Activated gamma-delta T cell treated with anti-CD3 and anti-CD28 coated beads, Interleukin-2, amount 50 U/mL, for 16 hours (primary cell): ENCODE results near the gene ADGRF3.
A peak's percentile ranks its signal among the peaks of the same experiment; 100 is the strongest.
"Not testable (repeated sequence)": the region's sequence is repeated elsewhere in the genome, so short reads cannot be mapped to it uniquely, and the experiment has no call there.

Experiments
- DNase-seq: peaks from one replicate; pipeline ENCODE4 v3.0.0-alpha.2; 2020; ENCODE audit warnings: low read depth

The ADGRF3 gene

GRCh38 chr2:26346454-26347053, at the start of gene ADGRF3:
Gene ADGRF3, minus strand, starts transcription at chr2:26346789. Its CDS starts 555 bp downstream, at chr2:26346234.
- peak; percentile 27 for DNase-seq

DNA sequence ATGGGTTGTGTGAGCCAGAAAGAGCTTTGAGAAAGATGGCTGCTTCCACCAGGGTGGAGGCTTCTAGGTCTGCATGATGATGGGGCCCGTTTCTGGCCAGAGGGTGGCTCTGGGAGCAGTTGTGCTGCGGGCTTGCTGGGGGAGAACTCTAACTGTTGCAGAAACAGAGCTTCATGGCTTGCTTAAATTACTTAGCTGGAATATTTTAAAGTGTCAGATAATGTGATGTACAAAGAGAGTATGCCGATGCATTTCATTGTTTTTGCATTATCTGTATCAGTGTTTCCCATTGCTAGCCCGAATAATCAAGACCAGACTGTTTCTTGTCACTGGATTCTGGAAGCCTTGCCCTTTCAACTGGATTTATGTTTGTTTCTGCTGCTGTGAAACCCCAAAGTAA, 48.8 kb upstream of the ADGRF3 start:
- DNase-seq, result no peak

DNA sequence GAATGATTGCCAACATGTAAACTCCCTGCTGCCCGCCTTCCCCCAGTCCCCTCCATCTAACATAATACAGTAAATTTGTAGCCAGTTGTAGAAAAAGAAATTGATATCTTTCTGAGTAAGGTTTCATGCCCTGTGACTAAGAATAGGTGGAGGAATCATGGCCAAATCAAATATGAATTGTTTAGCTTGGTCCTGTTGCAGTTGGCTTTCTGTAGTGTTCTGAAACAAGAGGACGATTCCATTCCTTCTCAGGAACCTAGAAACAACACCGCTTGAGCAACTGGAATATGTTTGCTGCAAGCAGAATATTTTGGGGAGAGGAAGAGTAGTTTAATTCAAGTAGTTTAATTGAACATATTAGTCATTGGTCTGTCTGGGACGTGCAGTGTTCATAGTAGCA, 48.1 kb upstream of the ADGRF3 start:
- no peak for DNase-seq

DNA sequence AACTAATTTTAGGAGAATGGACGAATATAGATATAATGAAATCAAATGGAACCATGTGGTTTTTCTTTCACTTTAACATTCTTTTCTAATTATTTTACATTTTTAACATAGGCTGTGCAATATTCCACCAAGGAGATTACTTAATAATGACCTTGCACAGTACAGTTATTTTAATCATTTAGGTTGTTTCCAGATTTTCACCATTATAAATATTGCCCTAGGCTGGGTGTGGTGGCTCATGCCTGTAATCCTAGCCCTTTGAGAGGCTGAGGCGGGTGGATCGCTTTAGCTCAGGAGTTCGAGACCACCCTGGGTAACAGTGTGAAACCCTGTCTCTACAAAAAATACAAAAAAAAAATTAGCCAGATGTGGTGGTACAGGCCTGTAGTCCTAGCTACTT, 40.6 kb upstream of the ADGRF3 start:
- DNase-seq, result no peak

- DNase-seq, result no peak
These were observed 38.0 kb upstream of the ADGRF3 start for GRCh38 chr2:26384597-26384996.

- DNase-seq, result no peak
These were observed 37.6 kb upstream of the ADGRF3 start for GRCh38 chr2:26384183-26384582.

GRCh38 chr2:26382564-26382963, 36.0 kb upstream of the ADGRF3 start:
- DNase-seq, result no peak

DNA sequence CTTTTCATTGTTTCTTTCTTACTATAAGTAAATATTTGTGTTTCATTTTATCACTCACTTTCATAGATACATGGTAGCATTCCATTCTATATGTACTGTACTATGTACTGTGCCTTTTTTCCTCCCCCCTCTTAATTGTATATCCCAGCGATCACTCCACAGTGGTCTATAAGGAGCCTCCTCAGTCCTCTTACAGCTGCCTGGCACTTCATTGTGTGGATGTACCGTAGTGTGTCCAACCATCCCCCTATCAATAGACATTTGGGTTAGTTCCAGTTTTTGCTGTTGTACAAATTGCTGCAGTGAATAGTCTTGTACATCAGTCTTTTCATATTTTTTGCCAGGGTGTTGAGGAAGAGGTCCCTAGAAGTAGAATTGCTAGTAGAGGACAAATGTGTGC, 33.7 kb upstream of the ADGRF3 start:
- no peak for DNase-seq

DNA sequence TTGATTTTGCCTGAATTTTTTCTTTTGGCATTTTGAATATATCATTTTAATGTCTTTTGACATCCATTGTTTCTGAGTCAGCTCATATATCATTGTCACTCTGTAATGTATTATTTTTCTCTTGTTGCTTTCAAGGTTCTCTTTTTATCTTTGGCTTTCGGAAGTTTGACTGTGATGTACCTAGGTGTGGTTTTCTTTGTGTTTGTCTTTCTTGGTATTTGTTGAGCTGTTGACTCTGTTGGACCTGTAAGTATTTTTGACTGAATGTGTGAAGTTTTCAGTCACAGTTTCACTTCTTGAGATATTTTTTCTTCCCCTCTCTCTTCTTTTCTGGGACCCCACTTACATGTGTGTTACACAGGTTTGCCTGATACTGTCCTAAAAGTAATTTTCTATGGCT, 30.2 kb upstream of the ADGRF3 start:
- no peak for DNase-seq

DNA sequence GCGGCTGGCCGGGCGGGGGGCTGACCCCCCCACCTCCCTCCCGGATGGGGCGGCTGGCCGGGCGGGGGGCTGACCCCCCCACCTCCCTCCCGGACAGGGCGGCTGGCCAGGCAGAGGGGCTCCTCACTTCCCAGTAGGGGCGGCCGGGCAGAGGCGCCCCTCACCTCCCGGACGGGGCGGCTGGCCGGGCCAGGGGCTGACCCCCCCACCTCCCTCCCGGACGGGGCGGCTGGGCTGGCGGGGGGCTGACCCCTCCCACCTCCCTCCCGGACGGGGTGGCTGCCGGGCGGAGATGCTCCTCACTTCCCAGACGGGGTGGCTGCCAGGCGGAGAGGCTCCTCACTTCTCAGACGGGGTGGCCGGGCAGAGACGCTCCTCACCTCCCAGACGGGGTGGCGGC, 24.3 kb upstream of the ADGRF3 start:
- not testable (repeated sequence) for DNase-seq

- not testable (repeated sequence) for DNase-seq
These were observed 23.1 kb upstream of the ADGRF3 start for GRCh38 chr2:26369664-26370063.

GRCh38 chr2:26366957-26367356, 20.4 kb upstream of the ADGRF3 start:
- DNase-seq, result no peak

- DNase-seq, result no peak
These were observed 18.1 kb upstream of the ADGRF3 start for GRCh38 chr2:26364669-26365068.

DNA sequence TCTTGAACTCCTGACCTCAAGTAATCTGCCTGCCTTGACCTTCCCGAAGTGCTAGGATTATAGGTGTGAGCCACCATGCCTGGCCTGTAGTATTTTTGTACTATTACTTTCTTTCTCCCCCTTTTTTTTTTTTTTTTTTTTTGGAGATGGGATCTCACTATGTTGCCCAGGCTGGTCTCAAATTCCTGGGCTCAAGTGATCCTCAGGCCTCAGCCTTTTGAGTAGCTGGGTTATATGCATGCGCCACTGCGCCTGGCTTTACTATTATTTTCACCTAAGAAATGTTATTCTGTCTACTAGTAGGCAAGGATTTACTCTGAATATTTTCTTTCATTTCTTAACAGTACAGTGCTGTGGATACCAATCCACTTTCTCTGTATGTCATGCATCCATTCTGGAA, 17.4 kb upstream of the ADGRF3 start:
- no peak for DNase-seq

DNA sequence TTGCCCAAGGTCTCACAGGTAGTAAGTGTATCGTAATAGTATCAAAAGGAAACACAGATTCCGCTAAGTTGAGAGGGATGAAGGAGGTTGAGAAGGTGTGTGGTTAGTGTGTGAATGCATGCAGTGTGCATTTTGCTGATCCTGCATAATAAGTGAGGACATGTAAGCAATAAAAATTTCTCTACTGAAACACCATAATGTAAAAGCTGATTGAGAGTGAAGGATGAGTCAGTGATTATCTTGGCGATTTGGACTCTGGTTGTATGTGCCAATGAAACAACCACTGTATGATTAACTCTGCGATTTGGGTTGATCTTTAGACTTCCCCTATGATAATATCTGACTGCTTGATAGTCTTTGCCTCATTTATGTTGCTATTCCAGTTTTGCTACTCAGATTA, 16.7 kb upstream of the ADGRF3 start:
- DNase-seq, result no peak

DNA sequence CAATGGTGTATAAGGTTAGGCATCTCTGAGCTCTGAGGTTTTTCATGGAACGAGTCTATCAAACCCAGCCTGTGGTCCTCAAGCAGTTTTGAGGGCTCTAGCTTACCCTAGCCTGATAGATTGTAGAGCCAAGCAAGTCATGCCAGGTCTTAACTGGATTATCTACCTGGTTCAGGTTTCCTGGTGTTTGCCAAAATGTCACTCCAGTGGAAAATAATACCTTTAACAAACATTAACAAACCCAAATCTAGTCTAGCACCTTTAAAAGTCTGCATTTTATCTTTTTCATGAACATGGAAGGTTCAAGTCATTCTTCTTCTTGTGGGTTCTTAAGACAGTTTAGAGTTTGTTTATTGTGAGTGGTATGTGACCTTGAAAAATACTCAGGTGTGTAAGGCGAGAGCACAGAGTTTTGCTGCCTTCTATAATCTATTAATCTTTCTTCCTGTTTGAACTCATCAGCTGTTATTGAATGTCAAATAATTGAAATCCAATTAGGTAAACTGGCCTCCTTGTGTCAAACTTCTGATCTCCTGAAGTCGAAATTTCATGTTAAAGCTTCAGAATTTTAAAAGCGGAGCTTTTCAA, 13.4 kb upstream of the ADGRF3 start:
- DNase-seq, result no peak

DNA sequence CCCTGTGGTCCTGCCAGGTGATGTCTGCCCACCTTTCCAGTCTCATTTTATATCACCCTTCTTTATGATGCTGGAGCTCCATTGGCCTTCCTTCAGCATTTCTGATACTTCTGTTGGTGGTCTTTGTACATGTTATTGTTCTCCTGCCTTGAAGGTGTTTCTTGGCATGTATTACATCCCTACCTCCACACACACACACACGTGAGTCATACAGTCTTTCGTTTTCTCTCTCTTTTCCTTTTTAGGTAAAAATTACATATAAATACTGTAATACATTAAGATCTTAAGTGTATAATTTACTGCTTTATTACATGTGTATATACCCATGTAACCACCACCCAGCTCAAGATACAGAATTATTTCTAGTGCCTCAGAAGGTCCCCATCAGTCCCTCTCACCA, 10.2 kb upstream of the ADGRF3 start:
- no peak for DNase-seq

GRCh38 chr2:26356111-26356510, 9.5 kb upstream of the ADGRF3 start:
- no peak for DNase-seq

DNA sequence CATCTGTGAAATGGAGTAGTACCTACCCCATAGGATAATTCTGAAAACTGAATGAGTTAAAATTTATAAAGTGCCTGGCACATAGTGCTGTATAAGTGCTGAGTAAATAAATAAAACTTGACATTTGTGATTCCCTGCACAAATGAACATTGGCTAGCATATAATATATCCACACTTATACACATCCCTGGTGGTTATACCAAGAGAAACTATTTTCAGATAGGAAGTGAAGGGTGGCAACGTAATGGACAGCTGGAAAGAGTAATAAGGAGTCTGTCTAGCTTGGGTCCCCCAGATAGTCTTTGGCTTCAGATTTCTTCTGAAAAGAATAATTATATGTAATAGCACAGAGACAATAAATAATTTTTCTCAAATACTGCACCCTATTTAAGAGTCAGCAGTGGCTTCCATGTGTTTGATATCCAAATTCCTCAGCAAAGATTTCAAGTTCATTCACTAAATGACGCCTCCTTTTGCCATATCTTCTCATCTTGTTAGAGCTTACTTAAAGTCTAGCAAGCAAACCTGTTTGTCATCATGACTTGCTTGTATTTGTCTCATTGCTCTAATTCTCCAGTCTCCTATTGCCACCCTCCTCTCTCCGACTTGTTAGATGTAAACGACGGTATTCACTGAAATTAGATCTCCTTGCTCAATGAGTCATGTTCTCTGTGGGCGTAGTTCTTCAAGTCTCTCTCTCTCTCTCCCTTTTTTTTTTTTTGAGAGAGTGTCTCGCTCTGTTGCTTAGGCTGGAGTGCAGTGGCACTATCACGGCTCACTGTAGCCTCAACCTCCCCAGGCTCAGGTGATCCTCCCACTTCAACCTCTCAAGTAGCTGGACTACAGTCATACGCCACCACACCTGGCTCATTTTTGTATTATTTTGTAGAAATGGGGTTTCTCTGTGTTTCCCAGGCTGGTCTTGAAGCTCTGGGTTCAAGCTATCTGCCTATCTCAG, 8.7 kb upstream of the ADGRF3 start:
- no peak for DNase-seq

- DNase-seq, result not testable (repeated sequence)
These were observed 7.9 kb upstream of the ADGRF3 start for GRCh38 chr2:26354469-26354868.

DNA sequence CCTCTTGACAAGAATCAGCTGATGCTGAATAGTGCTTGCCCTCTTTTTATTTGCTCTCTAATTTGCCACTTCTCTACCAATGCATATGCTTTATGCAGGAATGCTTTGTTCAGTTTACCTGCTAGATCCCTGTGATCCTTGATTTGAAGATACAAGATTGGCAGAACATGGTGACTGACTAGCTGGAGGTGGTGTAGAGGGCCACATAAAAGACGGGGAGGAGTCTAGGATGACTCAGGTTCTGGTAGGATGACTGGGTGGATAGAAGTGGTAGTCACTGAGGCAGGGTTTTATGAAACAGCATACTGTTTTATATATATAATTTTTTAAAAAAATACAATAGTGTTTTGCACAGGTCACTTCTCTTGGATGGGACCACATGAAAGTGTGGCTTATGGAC, 6.3 kb upstream of the ADGRF3 start:
- DNase-seq, result no peak

- DNase-seq, result no peak
These were observed 4.9 kb upstream of the ADGRF3 start for GRCh38 chr2:26351375-26352090.
